ENCODE data around the gene TFEC. TPM values are rescaled to one million over a fixed set of nuclear protein-coding genes. Genes with fewer than 3 reads are reported as not detected.

TFEC gene
- total and polyA plus RNA-seq, 10 of the 15 experiments (the other 5 are each of a cell fraction or from before 2014, with no cell fraction given): 0.18 to 5.8 (median 2.4) TPM

DNA sequence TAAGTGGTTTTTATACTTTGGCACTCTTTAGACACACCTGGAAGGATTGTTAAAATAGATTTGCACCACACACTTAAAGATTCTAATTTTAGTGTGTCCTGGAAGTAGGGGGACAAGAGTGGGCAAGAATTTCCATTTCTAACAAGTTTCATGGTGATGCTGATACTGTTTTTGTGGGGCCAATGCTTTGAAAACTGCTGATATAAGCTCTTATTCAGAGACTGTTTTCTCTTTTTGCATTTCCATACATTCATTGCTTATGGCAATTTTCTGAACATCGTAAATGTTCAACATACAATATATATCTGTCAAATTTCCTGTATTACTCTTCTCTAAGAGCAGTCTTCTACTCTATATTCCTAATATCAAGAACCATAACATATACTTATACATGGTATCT lies 79.0 kb downstream of the TFEC start:
- ChIA-PET POLR2A (no interaction called here), SMC1A (ENCODE audit: uncharacterized antibody, unreplicated experiment) (no interaction called here), RAD21 (ENCODE audit: unreplicated experiment) (no interaction called here), CTCF (no interaction called here)
- ATAC-seq (no peak), FAIRE-seq (no peak), DNase-seq (ENCODE audit: low read depth, low spot score) (no peak)
- in situ Hi-C loops (cut with MboI) (no loop called here), intact Hi-C loops (cut with micrococcal nuclease; ENCODE audit: unreplicated experiment) (no loop called here)
- 0% methylated on average over 1 of the region's 1 CpG for WGBS (ENCODE audit: insufficient coverage, insufficient replicate concordance, low lambda C conversion rate, missing lambda C conversion rate)
- Histone ChIP-seq H2AFZ (ENCODE audit: control insufficient read depth, low read depth, low read length) (no peak overlapping the region), H3K9me3 (replicated peaks; ENCODE audit: control insufficient read depth, insufficient read depth, low read length) (no peaks in the 10 kb centered on the region), H3K27me3 (replicated peaks in 1 of 2; ENCODE audit: control insufficient read depth in 2 of 2, insufficient read depth in 2 of 2, low read length in 1 of 2) (no peaks in the 10 kb centered on the region), H4K20me1 (ENCODE audit: control insufficient read depth, insufficient read depth) (no peaks in the 10 kb centered on the region), H3K79me2 (ENCODE audit: control insufficient read depth, insufficient read depth, low read length) (no peaks in the 10 kb centered on the region), H3K4me1 (ENCODE audit: control insufficient read depth, insufficient read depth, low read length) (no peaks in the 10 kb centered on the region), H3K9ac (ENCODE audit: control insufficient read depth, insufficient read depth, low read length) (no peak overlapping the region), H3K4me3 (no peak overlapping the region), H3K4me2 (ENCODE audit: control insufficient read depth, insufficient read depth) (no peak overlapping the region), H3K27ac (ENCODE audit: control insufficient read depth, insufficient read depth) (no peak overlapping the region), H3K36me3 (ENCODE audit: control insufficient read depth in 2 of 2, insufficient read depth in 2 of 2, low read length in 1 of 2) (no peaks in the 10 kb centered on the region)
- no TSS peak for BruUV-seq (replicated peaks)
- TF ChIP-seq RCOR1 (conservative IDR thresholded peaks at IDR 0.05; ENCODE audit: low read depth, low read length): no peak
- no peak for TF ChIP-seq CHD2 (IDR thresholded peaks at IDR 0.05; ENCODE audit: borderline replicate concordance, low read depth, low read length)
- no peak for TF ChIP-seq RAD21 (IDR thresholded peaks at IDR 0.05; ENCODE audit: insufficient read depth, low read depth, low read length)
- no peak for TF ChIP-seq TARDBP (IDR thresholded peaks at IDR 0.05; ENCODE audit: borderline replicate concordance)
- TF ChIP-seq SUPT20H (IDR thresholded peaks at IDR 0.05; ENCODE audit: borderline replicate concordance, control insufficient read depth, low read depth, low read length): no peak
- no peak for TF ChIP-seq ETV6 (conservative IDR thresholded peaks at IDR 0.05 in 1 of 2, IDR thresholded peaks at IDR 0.05 in 1 of 2; ENCODE audit: borderline replicate concordance in 1 of 2, low read depth in 1 of 2)

DNA sequence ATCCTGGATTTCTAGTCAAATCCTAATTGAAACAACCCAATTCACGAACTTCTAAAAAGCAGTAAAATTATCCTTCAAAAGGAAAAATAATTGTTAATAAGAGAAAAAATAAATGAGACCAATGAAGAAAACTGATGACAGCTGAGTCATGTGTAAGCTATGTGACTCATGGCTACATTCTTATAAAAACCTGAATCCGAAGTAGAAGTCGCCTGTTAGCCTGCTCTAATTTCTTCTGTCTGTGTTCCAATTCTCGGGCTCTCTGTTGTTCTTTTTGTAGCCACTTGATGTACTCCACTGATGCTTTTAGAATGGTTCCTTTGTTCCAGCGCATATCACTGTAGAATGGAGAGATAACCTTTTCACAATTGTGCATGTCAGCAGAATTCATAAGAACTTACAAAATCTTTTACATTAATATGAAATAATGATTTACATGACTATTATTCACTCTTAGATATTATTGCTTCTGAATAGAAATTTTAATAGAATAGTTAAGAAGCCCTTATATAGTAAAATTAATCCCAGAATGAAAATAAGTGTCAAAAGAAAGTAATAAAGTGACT lies 88.8 kb downstream of the TFEC start:
- no TSS peak for BruUV-seq (replicated peaks)
- intact Hi-C loops (cut with micrococcal nuclease; ENCODE audit: unreplicated experiment): no loop called here
- H3K4me2 ChIP-seq (ENCODE audit: control insufficient read depth, insufficient read depth): no peak overlapping the region
- no peaks in the 10 kb centered on the region for H3K79me2 ChIP-seq (ENCODE audit: control insufficient read depth, insufficient read depth, low read length)
- no peak for ATAC-seq
- H3K9me3 ChIP-seq (replicated peaks; ENCODE audit: control insufficient read depth, insufficient read depth, low read length): no peaks in the 10 kb centered on the region
- H3K27me3 ChIP-seq (replicated peaks in 1 of 2; ENCODE audit: control insufficient read depth in 2 of 2, insufficient read depth in 2 of 2, low read length in 1 of 2): no peaks in the 10 kb centered on the region
- DNase-seq (ENCODE audit: low read depth, low spot score): no peak
- H3K36me3 ChIP-seq (ENCODE audit: control insufficient read depth in 2 of 2, insufficient read depth in 2 of 2, low read length in 1 of 2): no peaks in the 10 kb centered on the region
- H3K9ac ChIP-seq (ENCODE audit: control insufficient read depth, insufficient read depth, low read length): no peak overlapping the region
- no peak overlapping the region for H2AFZ ChIP-seq (ENCODE audit: control insufficient read depth, low read depth, low read length)
- ChIA-PET SMC1A (ENCODE audit: uncharacterized antibody, unreplicated experiment) (no interaction called here), RAD21 (ENCODE audit: unreplicated experiment) (no interaction called here), POLR2A (no interaction called here), CTCF (no interaction called here)
- no peak overlapping the region for H3K27ac ChIP-seq (ENCODE audit: control insufficient read depth, insufficient read depth)
- WGBS (ENCODE audit: insufficient coverage, insufficient replicate concordance, low lambda C conversion rate, missing lambda C conversion rate): 29% methylated on average over 5 of the region's 5 CpGs
- FAIRE-seq: no peak
- no peak overlapping the region for H3K4me3 ChIP-seq
- no peaks in the 10 kb centered on the region for H3K4me1 ChIP-seq (ENCODE audit: control insufficient read depth, insufficient read depth, low read length)
- no peaks in the 10 kb centered on the region for H4K20me1 ChIP-seq (ENCODE audit: control insufficient read depth, insufficient read depth)
- in situ Hi-C loops (cut with MboI): no loop called here
- TF ChIP-seq EP300 (IDR thresholded peaks at IDR 0.05; ENCODE audit: borderline replicate concordance in 1 of 2, control insufficient read depth in 1 of 2, low read depth in 2 of 2, low read length in 2 of 2): no peak
- no peak for TF ChIP-seq MYB (IDR thresholded peaks at IDR 0.05; ENCODE audit: borderline replicate concordance, low read depth, low read length)
- TF ChIP-seq SREBF2 (IDR thresholded peaks at IDR 0.05; ENCODE audit: low read length): no peak
- no peak for TF ChIP-seq ZNF274 (IDR thresholded peaks at IDR 0.05; ENCODE audit: insufficient read depth, insufficient read length)
- no peak for TF ChIP-seq RAD51 (IDR thresholded peaks at IDR 0.05)
- TF ChIP-seq ZNF622 (IDR thresholded peaks at IDR 0.05): no peak
- TF ChIP-seq STAT3 (IDR thresholded peaks at IDR 0.05; ENCODE audit: low read depth, low read length): no peak
- no peak for TF ChIP-seq KLF5 (IDR thresholded peaks at IDR 0.05; ENCODE audit: partially characterized antibody)
- TF ChIP-seq RBBP5 (conservative IDR thresholded peaks at IDR 0.05): no peak
- TF ChIP-seq CEBPB (IDR thresholded peaks at IDR 0.05; ENCODE audit: borderline replicate concordance in 1 of 2, low read depth in 2 of 2, low read length in 2 of 2): no peak
